MV-4-11 (cell line): ENCODE results near the gene FBXO36.
A peak's percentile ranks its signal among the peaks of the same experiment; 100 is the strongest.
"Not testable (repeated sequence)": the region's sequence is repeated elsewhere in the genome, so short reads cannot be mapped to it uniquely, and the experiment has no call there.

Source experiments
- DNase-seq: peaks from one replicate; lab custom pipeline; 2025; lab: John Stamatoyannopoulos, UW

The FBXO36 gene, protein sequence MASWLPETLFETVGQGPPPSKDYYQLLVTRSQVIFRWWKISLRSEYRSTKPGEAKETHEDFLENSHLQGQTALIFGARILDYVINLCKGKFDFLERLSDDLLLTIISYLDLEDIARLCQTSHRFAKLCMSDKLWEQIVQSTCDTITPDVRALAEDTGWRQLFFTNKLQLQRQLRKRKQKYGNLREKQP

DNA sequence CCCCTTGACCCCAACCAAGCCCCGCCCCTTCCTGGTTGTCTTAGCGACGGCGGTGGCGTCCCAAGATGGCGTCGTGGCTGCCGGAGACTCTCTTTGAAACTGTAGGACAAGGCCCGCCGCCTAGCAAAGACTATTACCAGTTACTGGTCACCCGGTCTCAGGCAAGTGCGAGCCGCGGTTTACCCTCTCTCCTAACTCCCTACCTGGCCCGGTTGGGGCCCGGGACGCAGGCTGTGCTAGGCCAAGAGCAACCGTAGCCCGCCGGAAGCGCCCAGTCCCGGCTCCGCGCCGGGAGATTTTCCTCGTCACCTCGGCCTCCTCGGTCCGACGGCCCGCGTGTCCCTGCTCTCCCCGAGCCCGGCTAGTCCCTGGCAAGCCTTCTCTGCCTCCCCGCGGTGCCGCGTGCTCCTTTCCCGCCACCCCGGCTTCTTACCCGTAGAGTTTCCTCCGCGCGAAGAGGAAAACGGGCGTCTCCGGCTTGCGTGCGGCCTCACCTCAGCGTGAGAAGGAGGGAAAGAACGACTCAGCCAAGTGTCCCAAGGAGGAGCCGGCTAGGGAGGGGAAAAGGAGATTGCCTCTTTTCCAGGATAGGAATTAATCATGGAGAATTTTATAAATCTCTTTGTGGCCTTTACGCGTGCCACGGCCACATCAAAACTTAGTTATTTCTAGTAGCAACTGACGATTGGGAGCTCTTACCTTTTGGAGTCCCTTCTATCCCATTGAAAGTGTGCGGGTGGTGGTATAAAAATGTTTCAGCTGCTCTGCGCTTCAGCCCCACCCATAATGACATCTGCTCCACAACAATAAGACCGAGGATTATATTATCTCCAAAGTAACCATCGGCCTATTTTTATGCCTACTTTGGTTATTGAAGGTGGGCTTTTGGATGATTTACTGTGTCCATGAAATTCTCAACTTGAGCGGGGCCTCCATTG is at the start of gene FBXO36:
Gene FBXO36 (plus strand): TSS at position 55 of the 938 bp plus-strand sequence. CDS start 11 bp downstream, at position 66.
- peak; percentile 59 for DNase-seq

DNA sequence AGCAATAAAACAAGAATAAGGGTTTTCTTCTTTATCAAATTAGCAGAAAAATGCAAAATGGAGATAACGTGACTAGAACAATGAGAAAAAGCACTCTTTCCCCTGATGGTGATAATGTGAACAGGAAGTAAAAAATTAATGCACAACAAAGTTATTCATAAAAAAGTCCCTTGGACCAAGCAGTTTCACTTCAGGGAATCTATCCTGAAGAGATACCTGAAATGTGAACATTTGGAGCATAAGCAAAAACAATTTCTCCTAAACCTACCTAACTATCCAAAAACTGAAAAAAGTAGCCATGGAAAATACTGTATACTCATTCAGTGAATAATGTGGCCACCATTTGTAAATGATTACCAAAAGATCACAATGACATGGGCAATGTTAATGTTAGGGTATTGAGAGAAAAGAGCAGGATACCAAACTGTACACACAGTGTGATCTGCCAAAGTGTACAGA is 49.2 kb upstream of the FBXO36 start:
- DNase-seq = no peak

DNA sequence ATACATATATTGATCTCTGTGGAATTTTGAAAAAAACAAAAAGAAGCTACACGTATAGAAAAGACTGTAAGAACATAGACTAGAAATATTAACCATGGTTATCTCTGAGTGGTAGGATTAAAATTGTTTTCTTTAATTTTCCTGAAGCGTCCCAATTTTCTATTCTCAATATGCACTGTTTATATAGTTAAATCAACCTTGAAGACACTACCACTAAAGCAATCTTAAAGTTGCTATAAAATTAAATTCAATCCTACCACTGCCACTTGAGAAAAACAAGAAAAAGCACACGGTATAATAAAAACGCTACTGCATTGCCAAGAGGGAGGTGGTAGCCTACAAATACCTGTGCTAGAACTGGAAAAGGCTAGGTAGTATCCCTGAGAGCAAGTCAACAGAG is 47.7 kb upstream of the FBXO36 start:
- DNase-seq = no peak

DNA sequence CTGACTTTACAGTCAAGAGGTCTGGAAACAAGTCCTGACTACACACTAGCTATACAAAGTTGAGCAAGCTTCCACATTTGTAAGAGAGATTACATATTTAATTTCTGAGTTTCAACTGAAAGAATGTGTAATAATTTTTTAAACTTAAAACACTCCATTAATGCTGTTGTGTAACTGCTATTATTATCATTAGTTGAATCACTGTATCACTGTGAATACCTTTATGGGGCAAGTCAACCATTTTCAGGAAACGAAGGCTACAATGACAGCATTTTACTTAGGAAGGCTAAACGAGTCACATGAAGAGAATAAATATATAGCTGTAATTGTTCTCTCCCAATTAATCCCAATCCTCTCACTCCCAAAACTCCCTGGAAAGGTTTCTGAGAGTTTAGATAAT is 46.8 kb upstream of the FBXO36 start:
- no peak for DNase-seq

DNA sequence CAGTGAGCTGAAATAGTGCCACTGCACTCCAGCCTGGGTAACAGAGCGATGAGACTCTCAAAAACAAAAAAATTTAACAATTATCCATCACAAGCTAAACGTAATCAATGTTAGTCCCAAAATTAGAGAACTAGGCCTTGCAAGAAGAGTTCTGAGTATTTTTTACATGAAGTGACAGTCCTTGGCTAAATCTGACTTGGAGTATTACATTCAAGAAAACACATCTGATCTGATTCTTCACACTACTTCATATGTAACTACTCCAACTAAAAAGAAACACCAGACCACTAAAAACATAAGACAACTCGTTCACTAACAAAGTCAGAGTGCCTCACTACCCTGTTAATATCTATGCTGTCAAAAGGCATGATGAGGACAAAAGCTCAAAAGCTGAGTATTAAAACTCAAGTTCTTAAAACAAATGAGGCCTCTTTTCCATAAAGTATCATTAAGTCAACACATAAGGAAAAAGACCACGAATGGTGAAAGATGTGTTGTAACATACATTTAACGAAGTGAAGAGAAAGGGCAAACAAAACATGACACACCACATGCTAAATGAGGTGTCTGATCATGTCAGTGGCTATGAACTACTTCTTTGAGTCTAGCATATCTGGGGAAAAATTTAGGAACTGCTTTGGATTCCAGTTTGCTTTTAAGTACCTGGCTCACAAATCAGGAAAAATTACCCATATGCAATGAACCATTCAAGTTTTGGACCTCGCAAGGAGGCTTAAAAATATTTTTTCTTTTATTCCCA is 42.9 kb upstream of the FBXO36 start:
- peak; percentile 6 for DNase-seq

DNA sequence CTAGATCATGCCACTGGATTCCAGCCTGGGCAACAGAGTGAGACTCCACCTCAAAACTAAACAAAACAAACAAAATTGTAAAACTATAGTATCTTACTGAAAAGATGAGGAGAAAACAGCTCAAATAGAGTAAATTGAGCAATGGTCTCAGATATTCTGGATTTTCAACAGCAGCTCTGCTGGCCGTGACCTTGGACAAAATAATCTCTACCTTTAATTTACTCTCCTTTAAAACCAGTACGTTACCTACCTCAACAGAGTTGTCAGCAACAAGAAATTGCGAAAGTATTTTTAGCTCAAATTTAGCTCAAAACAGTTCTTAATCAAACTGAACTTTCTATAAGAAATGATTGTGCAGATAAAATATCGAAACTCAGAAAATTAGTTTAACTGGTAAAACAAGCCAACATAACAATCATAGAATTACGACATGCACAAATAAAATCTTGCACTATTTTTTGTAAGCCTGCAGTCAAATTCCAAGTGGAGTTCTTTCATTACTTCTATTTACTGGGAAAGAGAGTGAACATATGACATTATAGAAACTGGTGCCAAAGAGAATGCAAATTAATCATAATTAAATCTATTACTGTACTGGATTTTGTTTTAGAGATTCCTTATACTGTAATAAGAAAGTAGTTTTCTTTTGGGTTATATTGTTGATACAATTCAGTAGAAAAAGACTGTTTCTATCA is 41.3 kb upstream of the FBXO36 start:
- DNase-seq = no peak

DNA sequence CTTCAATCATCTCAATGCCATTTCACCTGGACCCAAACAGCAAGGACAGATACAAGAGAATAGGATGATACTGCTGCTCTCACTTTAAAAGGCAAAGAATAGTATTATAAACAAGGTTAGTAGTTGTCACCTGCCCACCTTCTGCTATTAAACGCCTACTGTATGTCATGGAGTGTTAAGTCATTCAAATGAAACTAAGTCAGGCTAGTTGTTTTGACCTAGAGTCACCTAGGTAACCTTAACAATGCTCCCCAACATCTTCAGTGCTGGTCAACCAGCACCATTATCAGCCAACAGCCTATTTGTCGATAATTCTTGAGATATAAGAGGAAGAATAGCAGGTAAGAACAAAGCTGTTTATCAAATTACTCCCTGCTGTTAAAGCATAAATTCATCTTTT is 39.7 kb upstream of the FBXO36 start:
- no peak for DNase-seq

DNA sequence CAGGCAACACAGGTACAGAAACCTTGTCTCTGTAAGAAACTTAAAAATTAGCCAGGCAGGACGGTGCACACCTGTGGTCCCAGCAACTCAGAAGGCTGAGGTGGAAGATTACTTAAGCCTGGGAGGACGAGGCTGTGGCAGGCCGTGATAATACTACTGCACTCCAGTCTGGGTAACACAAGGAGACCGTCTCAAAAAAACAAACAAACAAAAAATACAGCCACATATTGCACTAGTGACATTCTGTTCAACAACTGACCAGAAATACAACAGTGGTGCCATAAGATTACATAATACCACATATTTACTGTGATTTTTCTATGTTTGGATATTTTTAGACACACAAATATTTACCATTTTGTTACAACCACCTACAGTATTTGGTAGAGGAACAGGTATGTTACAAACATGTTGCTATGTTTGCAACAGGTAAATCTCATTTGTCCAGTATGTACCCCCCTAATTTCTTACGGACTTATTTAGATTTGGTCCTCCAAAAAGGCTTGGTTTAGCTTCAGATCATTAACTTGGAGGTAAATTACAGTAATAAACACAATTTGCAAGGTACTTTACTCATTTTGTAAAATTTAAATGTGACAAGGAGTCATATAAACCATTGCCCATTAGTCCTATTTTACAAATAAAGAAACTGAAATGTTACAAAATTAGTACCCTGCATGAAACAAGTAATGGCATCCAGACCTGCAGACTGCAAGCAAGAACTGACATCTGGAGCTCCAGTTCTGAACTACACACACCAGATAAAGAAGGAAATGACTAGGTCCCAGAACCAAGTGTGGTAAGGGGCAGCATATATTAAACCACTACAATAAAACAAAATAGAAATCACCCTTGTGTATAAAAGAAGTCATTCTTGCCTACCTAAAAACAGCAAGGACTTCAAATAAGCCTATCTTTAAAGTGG is 37.3 kb upstream of the FBXO36 start:
- DNase-seq = no peak

DNA sequence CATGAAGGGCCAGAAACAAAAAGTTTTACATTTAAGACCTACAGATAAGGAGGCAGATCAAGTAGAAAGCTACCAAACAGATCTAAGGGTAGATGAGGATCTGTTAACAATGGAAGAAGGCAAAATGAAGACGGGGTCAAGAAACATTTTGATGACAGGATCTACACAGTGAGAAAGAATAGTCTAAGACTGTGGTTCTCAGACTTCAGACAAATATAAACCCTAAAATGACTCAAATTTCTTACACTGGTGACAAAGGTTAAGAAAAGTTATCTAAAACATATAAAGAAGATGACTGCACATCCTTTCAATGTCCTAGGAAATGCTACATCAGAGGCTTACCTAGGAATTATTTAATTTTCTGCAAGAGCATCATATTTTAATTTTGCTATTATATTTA is 34.9 kb upstream of the FBXO36 start:
- DNase-seq = no peak

DNA sequence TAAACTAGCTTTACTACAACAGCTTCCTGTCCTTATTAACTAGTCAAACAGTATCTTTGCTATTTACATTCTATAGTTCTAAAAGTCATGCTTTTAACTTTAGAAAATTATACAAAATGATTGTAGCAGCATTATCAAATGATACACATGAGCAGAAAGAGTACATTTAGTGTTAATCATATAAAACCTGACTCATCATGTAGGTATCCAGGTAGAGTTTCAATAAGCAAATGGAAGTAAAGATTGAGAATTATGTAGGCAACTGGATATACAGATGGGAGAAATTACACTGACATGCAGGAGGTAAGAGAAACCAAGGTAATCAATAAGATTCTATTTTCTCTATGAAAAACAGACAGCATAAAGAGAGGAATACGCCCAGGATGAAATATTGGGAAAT is 34.3 kb upstream of the FBXO36 start:
- DNase-seq = no peak

DNA sequence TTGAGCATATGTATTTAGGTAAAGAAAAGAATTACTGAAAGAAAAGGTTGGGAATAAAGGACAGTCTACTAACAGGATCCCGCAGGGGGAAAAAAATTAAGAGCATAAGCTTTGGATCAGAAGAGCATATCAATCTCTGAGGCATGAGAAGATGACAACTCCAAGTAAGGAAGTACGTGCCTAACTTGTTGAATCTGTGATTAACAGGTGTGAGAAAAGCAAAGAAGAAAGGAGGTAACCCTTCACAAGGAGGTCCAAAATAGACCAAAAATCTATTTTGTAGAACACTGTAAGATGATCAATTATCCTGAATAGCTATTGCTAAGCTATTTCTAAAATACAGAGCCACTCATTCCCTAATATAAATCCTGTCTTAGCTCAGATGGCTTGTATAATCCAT is 33.3 kb upstream of the FBXO36 start:
- DNase-seq = no peak

DNA sequence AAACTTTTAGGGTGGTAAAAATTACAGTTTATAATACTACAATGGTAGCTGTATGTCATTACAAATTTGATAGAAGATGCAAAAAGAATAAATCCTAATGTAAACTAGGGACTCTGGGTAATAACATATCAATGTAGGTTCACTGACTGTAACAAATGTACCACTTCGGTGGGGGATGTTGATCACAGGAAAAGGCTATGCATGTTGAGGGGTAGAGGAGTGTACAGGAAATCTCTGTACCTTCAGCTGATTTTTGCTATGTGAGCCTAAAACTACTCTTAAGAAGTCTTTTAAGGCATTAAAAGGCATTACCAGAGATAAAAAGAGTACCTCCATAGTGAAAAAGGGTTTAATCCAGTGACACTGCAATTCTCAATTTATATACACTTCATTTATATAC is 25.4 kb upstream of the FBXO36 start:
- DNase-seq = no peak

DNA sequence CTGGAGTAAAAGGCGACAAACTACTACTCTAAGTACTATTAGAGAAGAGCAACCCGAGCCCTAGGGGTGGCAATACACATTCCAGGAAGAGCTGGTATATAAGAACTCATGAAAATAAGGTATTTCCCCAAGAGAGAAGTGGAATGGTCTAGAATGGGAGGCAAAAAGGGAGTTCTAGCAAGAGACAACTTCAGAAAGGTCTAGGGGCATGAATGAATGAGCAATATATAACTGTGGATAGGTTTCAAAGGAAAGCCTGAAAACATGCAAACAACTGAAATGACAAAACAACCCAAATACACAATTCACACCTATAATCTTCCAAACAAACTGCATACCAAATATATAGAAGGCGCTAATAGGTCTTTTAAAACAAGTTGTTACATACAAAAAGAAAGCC is 22.7 kb upstream of the FBXO36 start:
- DNase-seq = no peak

DNA sequence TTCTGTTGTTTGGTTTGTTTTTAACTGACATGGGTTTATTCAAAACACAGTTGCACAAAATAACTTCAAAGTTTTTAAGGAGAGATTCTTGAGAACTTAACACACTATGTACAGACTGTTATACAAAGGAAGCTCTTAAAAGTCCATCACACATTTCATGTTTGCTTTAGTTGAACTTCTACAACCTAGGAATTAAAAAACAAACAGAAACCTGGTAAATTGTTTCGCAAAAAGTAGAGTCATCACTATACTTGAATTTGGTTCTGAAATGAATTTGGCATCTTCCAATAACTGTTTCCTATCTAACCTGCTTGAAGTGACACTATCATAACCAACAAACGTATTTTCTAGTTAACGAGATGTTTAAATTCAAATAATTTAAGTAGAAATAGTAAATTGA is 22.3 kb upstream of the FBXO36 start:
- no peak for DNase-seq

DNA sequence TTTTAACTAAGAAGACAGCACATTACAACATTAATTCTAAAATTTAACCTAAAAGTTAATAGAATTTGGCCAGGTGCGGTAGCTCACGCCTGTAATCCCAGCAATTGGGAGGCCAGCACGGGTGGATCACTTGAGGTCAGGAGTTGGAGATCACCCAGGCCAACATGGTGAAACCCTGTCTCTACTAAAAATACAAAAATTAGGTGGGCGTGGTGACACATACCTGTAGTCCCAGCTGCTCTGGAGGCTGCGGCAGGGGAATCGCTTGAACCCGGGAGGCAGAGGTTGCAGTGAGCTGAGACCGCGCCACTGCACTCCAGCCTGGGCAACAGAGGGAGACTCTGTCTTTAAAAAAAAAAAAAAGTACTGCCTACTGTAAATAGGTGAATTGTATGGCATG is 21.8 kb upstream of the FBXO36 start:
- DNase-seq = not testable (repeated sequence)

DNA sequence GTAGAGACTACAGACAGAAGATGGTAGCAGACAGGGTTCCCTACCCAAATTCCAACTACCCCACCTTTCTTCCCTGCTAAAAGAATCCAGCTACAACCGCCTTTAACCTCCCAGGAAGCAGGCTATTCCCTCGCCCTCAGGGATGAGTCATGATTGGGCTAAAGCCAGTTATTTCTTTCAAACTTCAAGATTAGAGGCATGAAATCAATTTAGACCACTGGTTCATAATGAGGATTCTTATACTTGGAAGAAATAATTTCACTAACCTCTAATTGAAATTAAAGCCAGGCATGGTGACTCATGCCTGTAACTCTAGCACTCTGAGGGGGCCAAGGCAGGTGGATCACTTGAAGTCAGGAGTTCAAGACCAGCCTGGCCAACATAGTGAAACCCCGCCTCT is 20.5 kb upstream of the FBXO36 start:
- DNase-seq = no peak

DNA sequence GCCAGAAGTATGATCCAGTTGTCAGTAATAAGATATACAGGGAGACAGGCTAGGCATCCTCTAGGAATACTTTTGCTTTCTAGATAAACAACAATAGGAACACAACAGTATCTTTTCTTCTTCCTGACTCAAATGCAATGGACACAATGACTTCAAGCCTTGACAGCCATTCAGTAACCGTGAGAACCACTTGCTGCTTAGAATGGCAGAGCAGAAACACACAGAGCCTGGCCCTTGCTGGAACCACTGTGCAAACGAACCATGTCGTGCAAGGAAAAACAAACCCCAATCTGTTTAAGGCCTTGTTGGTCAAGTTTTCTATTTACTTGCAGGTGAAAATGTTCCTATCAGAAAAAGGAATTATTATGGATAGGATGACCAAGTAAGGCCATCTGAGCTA is 19.3 kb upstream of the FBXO36 start:
- DNase-seq = no peak

DNA sequence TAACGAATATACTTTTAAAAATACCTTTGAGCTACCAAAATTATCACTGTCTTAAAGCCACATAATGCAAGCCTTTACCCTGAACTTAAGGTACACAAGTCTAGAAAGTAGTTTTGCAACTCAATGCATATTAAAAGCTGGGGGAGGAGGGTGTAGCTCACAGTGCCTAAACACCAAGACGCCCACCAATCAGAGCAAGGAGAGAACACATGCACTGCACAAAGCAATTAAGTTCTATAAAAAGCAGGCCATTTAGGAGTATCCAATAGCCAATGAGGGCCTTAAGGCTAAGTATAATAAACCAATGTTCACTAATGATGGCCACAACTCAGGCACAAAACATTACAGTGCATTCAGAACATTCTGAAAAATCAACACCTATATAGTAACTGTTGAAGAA is 16.7 kb upstream of the FBXO36 start:
- DNase-seq = no peak

DNA sequence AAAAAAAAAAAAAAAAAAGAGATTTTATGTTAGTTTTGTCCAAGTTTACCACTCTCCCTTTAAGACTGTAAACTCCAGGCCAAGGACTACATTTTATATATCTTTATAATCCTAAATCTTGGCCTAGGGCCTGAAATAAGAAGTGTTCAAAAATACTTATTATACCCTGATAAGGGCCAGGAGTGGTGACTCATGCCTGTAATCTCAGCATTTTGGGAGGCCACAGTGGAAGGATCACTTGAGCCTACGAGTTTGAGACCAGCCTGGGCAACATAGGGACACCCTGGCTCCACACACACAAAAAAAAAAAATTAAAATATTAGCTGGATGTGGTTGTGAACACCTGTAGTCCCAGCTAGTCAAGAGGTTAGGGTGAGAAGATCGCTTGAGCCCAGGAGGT is 13.2 kb upstream of the FBXO36 start:
- DNase-seq = no peak

DNA sequence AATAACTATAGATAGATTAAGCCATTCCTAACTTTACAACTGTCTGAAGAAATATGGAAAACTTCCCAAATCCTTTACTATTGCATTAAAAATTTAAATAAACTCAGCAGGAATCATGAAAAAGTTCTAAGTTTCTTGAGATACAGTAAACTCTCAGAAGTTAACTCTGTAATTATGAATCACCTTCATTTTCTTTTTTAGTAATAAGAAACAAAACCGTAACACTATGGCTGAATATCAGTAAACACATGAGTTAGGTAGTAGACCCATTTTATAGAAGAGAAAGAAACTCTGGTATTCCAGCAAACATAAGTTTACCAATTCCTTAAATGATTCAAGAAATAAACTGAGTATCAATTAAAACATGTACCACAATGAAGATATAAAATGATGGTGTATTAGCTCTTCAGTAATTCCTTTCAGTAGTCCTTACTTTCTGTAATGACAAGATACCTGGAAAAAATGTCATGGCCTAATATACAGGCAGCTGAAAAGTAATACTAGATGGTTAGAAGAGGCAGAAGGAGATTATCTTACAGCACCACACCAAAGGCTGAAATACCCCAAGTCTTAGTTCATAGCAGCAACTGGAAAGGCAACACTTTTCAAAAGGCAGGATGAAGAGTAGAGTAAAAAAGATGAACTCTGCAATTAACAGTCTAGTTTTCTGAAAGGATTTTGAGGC is 12.0 kb upstream of the FBXO36 start:
- no peak for DNase-seq
